ENCODE data around the gene NME9.

- TF ChIP-seq CTCF (IDR thresholded peaks at IDR 0.05), result no peak
- TF ChIP-seq RAD21 (conservative IDR thresholded peaks at IDR 0.05 in 1 of 2, IDR thresholded peaks at IDR 0.05 in 1 of 2), result no peak
- no peak for TF ChIP-seq POLR2A (IDR thresholded peaks at IDR 0.05; ENCODE audit: low read length)
- TF ChIP-seq MAX (IDR thresholded peaks at IDR 0.05), result no peak
- no peak for TF ChIP-seq BHLHE40 (IDR thresholded peaks at IDR 0.05; ENCODE audit: low read depth, low read length)
- TF ChIP-seq CBX8 (IDR thresholded peaks at IDR 0.05), result no peak
- TF ChIP-seq KDM1A (IDR thresholded peaks at IDR 0.05; ENCODE audit: low read depth), result no peak
- TF ChIP-seq NPAS2 (CRISPR knock-in tag; IDR thresholded peaks at IDR 0.05; ENCODE audit: borderline replicate concordance), result no peak
Observed at GRCh38 chr3:138361561-138361971, 31.9 kb upstream of the NME9 start.

Data from A549 (cell line).